ENCODE results near the gene CLGN. TPM values are rescaled to one million over a fixed set of nuclear protein-coding genes. Genes with fewer than 3 reads are reported as not detected.

CLGN gene, protein sequence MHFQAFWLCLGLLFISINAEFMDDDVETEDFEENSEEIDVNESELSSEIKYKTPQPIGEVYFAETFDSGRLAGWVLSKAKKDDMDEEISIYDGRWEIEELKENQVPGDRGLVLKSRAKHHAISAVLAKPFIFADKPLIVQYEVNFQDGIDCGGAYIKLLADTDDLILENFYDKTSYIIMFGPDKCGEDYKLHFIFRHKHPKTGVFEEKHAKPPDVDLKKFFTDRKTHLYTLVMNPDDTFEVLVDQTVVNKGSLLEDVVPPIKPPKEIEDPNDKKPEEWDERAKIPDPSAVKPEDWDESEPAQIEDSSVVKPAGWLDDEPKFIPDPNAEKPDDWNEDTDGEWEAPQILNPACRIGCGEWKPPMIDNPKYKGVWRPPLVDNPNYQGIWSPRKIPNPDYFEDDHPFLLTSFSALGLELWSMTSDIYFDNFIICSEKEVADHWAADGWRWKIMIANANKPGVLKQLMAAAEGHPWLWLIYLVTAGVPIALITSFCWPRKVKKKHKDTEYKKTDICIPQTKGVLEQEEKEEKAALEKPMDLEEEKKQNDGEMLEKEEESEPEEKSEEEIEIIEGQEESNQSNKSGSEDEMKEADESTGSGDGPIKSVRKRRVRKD
- total RNA-seq = under 1 TPM in 5 of 7 donors, not detected in 2; 0.23 to 0.85 (median 0.26) TPM
- under 1 TPM; 0.09 to 0.27 (median 0.10) TPM for polyA plus RNA-seq
- long read RNA-seq, donor 1, partial matches to known transcripts = 0 of 1 reads
- long read RNA-seq, donor 1, other reads (novel, unspliced or antisense) = 0 of 1 reads
- long read RNA-seq, donor 2 = 0 reads

DNA sequence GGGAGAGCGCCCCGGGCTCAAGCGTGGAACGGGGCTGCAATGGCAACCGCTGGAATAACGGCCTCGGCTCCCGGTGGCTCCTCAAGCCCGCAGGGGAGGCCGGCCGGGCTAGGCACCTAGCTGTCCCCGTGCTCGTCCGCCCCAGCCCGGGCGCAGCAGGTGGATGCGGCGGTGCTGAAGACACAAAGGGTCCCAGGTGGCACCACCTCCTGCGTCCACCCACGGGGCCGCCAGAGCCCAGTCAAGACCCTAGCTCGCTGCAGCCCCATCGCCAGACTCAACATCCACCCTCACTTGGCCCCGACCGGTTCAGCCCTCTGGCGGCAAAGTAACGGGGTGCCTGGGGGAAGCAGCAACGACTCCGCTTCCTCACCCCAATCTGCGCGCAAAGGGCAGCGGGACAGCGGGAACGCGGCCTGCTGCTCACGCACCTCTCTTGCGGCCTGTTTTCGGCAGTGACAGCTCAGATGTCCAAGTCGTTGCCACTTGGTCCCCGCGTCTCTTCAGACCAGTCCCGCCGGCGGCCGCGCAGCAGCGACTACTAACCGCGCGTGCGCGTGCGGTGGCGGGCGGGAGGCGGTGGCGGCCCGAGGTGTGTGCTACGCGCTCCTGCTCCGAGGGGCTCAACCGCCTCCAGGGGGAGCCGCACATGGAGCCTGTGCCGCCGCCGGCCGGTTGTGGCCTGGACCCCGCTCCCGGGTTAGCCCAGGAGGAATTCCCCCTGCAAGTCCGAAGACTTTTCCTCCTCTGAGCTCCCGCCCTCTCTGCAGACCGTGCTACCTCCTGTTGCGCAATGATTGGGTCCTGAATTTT lies at the start of gene CLGN:
TSS of gene CLGN (minus strand) at position 543 of the 813 bp plus-strand sequence. CDS start 14,570 bp downstream, outside the sequence.
- TF ChIP-seq, protein P1, sequence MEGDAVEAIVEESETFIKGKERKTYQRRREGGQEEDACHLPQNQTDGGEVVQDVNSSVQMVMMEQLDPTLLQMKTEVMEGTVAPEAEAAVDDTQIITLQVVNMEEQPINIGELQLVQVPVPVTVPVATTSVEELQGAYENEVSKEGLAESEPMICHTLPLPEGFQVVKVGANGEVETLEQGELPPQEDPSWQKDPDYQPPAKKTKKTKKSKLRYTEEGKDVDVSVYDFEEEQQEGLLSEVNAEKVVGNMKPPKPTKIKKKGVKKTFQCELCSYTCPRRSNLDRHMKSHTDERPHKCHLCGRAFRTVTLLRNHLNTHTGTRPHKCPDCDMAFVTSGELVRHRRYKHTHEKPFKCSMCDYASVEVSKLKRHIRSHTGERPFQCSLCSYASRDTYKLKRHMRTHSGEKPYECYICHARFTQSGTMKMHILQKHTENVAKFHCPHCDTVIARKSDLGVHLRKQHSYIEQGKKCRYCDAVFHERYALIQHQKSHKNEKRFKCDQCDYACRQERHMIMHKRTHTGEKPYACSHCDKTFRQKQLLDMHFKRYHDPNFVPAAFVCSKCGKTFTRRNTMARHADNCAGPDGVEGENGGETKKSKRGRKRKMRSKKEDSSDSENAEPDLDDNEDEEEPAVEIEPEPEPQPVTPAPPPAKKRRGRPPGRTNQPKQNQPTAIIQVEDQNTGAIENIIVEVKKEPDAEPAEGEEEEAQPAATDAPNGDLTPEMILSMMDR (IDR thresholded peaks at IDR 0.05 in 8 of 11, conservative IDR thresholded peaks at IDR 0.05 in 3 of 11) = peak in 8 of 11 experiments; percentile 29 to 61 (median 54)
- TF ChIP-seq POLR2AphosphoS5 (IDR thresholded peaks at IDR 0.05) (peak in 1 of 3 donors; percentile 60), POLR2A (IDR thresholded peaks at IDR 0.05) (no peak)
- H3K36me3 ChIP-seq = no peaks in the 10 kb centered on the region
- intact Hi-C loops (cut with DNase I; ENCODE audit: low total_unique reads) = no loop called here
- peaks cover 0 to 25% (median 19%) of the 10 kb centered on the region in 7 donors for H3K27me3 ChIP-seq (replicated peaks in 1 of 7)
- H3K9me3 ChIP-seq = no peaks in the 10 kb centered on the region
- H3K4me1 ChIP-seq = peaks cover 0 to 20% (median 17%) of the 10 kb centered on the region in 6 donors
- WGBS, 5 donors = 1% methylated on average over 30 to 73 of the region's 73 CpGs
- peak within 1 kb of the TSS; percentile 52 to 80 (median 60) for H3K4me3 ChIP-seq
- peak; percentile 89 for DNase-seq
- H3K27ac ChIP-seq = peak within 1 kb of the TSS in 2 of 8 donors; percentile 28 to 47

DNA sequence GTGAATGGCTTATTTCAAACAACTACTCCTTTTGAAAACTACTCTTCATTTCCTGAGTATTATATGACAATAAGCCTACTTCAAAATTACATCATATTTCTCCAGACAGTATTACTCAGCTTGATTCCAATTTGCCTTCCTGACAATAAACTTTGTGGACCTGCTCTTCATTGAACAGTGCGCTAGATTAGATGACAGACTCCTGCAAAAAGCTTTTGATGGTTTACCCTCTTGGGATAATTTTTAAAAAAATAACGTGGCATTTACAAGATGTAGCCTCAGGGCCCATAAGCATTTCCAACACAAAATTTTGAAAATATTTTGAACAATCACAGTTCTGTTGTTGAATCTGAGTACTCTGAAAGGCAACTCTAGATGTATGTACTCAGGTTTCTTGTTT lies 44.7 kb upstream of the CLGN start:
- 83 to 96% (median 86%) methylated on average over 2 of the region's 2 CpGs for WGBS, 5 donors

DNA sequence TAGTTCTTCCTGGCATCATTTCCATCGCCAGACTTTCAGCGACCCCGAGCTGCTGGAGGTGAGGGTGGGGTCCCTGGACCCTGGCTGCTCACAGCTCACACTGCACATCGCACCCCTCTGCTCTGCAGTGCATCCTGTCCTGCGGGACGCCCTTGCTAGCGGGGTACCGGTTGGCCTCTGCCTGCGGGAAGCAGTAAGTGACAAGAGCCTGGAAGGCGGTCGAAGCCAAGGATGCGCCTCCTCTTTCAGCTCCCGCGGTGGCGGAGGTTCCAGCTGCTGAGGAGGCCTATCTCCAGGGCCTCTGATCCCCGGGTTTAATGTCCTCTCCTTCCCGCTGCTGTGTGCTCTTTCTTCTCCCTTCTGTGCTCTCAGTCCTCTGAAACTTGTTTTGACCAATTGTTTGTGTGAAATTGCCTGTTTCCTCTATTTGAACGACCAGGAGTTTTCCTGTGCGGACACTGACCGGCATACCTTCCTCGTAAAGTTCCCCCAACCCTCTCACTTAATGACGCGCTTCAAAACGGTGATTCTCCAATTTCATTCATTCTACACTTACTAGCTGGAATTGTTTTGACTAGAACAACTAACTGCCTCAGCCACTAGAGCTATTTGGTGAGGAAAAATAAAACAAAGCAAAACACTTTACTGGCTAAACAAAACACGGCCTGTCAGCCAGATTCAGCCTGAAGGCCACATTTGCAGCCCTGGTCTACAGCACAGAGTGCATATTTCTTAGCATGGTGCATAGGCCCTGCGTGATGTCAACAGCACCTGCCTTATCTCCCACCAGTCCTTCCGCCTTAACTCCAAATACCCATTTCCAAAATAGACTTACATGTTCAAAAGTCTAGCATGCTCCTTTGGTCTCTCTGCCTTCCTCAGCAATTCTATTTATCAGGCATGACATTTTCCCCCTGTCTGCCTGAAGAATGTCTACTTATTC lies 42.6 kb upstream of the CLGN start:
- Histone ChIP-seq H3K4me3 (no peak overlapping the region), H3K27me3 (replicated peaks in 1 of 7) (peaks cover 0 to 12% (median 0%) of the 10 kb centered on the region in 7 donors), H3K9me3 (no peaks in the 10 kb centered on the region), H3K36me3 (no peaks in the 10 kb centered on the region), H3K27ac (no peak overlapping the region), H3K4me1 (no peaks in the 10 kb centered on the region)
- 62 to 70% (median 64%) methylated on average over 27 of the region's 27 CpGs for WGBS, 5 donors
- peak; percentile 69 for DNase-seq
- intact Hi-C loops (cut with DNase I; ENCODE audit: low total_unique reads) = no loop called here
- TF ChIP-seq POLR2A (IDR thresholded peaks at IDR 0.05) = no peak
- TF ChIP-seq, protein P1 (IDR thresholded peaks at IDR 0.05 in 8 of 11, conservative IDR thresholded peaks at IDR 0.05 in 3 of 11) = no peak
- no peak for TF ChIP-seq POLR2AphosphoS5 (IDR thresholded peaks at IDR 0.05)

More for the DNA sequence above, 44.7 kb upstream of the CLGN start:
- DNase-seq = no peak
- intact Hi-C loops (cut with DNase I; ENCODE audit: low total_unique reads) = no loop called here
- Histone ChIP-seq H3K36me3 (no peaks in the 10 kb centered on the region), H3K4me1 (no peaks in the 10 kb centered on the region), H3K27ac (no peak overlapping the region), H3K4me3 (no peak overlapping the region), H3K9me3 (no peaks in the 10 kb centered on the region), H3K27me3 (replicated peaks in 1 of 7) (peaks cover 0 to 12% (median 0%) of the 10 kb centered on the region in 7 donors)
- TF ChIP-seq, protein P1 (IDR thresholded peaks at IDR 0.05 in 8 of 11, conservative IDR thresholded peaks at IDR 0.05 in 3 of 11) = no peak
- TF ChIP-seq POLR2AphosphoS5 (IDR thresholded peaks at IDR 0.05) (no peak), POLR2A (IDR thresholded peaks at IDR 0.05) (no peak)
